Duodenal mucosa (tissue), 2 donors: ENCODE results near the gene ADAMTS17.
"Not testable (repeated sequence)": the region's sequence is repeated elsewhere in the genome, so short reads cannot be mapped to it uniquely, and the experiment has no call there.

ENCODE experiments used
- H3K27ac ChIP-seq: one replicate; pipeline ENCODE4 v1.7.0; 2013; ENCODE audit warnings: low read depth, low read length
- H3K27me3 ChIP-seq, 2 donors: one replicate each; pipeline ENCODE4 v1.7.0; 2013; ENCODE audit warnings: low read length in 2 of 2, control low read depth in 1 of 2; ENCODE audit not compliant: insufficient read depth in 2 of 2, control insufficient read depth in 1 of 2
- H3K36me3 ChIP-seq, 2 donors: one replicate each; pipeline ENCODE4 v1.7.0; 2013; ENCODE audit warnings: low read length in 2 of 2, control low read depth in 1 of 2; ENCODE audit not compliant: insufficient read depth in 2 of 2, control insufficient read depth in 1 of 2
- H3K4me1 ChIP-seq, 2 donors: one replicate each; pipeline ENCODE4 v1.7.0; 2013; ENCODE audit warnings: low read length in 2 of 2, control low read depth in 1 of 2; ENCODE audit not compliant: insufficient read depth in 2 of 2, control insufficient read depth in 1 of 2
- H3K4me3 ChIP-seq, 2 donors: one replicate each; pipeline ENCODE4 v1.7.0; 2013; ENCODE audit warnings: low read length in 2 of 2, low read depth in 1 of 2
- H3K9ac ChIP-seq, 2 donors: one replicate each; pipeline ENCODE4 v1.7.0; 2013; ENCODE audit warnings: low read length in 2 of 2, low read depth in 1 of 2
- H3K9me3 ChIP-seq, 2 donors: one replicate each; pipeline ENCODE4 v1.7.0; 2013; ENCODE audit warnings: low read length in 2 of 2, control low read depth in 1 of 2; ENCODE audit not compliant: control insufficient read depth in 1 of 2

Gene ADAMTS17

DNA sequence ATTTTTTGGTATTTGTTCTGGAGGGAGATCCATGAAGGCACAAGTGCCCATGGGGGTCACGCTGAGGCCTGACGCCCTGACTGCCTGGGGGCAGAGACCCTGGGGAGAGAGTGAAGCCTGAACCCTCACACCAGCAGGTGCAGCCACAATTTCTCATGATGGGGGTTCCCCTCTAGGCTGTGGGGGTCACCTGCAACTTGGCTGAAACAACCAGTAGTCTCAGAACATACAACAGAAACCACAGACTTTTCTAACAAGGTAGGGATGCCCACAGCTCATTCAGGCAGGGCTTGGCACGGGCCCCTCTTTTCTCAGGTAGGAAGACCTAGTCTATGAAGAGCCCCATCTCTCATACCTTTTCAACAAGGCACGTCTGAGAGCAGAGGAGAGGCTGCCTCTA, 245.1 kb downstream of the ADAMTS17 start:
- Histone ChIP-seq H3K4me1 (no peaks in the 10 kb centered on the region), H3K27ac (no peak overlapping the region), H3K36me3 (no peaks in the 10 kb centered on the region), H3K9me3 (no peaks in the 10 kb centered on the region), H3K4me3 (no peak overlapping the region), H3K27me3 (no peaks in the 10 kb centered on the region), H3K9ac (no peak overlapping the region)

DNA sequence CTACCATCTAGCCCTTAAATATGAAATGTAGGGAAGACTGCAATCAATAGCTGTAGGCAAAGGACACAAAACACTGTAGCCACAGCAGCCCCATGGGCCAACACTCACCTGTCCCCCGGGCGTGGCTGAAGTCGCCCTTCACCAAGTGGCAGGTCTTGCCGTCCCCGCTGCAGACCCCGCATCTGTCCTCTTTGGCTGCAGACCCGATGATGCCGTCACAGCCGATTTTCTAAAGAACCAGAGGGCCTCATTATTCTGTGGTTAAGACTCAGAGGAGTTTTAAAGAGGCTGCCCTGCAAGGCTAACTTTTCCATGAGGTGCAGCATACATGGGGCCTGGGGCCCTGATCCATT, 245.6 kb downstream of the ADAMTS17 start:
- Histone ChIP-seq H3K4me1 (no peaks in the 10 kb centered on the region), H3K36me3 (no peaks in the 10 kb centered on the region), H3K4me3 (no peak overlapping the region), H3K27ac (no peak overlapping the region), H3K9ac (no peak overlapping the region), H3K27me3 (no peaks in the 10 kb centered on the region), H3K9me3 (no peaks in the 10 kb centered on the region)

DNA sequence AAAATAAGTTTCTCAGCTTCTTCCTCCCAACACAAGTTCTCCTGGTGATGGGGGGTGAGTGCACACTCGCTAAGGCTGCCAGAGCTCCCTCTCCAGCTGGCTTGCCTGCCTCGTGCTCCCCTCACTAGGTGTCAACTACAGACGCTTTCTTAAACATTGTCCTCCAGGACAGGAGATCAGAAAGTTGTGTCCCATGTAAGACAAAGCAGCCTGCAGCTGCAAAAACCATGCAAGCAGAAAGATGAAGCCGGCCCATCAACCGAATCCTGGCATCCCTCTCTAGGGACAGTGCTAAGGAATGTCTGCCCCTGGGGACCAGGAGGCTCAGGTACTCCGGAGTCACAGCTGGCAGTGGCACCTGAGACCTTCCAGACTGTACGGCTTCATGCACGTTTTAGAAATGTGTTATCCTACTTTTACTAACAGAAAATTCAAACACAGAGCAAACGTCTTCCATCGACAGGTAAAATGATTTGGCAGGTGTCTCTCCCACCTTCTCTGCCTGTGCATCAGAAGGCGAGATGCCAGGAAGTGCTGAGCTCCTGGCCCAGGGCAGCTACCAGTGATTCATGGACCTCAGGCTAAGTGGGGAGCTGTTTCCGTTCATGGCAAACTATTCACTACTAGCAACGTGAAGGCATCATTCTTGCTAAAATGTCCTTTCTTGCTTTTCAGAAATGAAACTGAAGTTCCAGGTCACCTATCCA, 246.1 kb downstream of the ADAMTS17 start:
- Histone ChIP-seq H3K4me3 (no peak overlapping the region), H3K9me3 (no peaks in the 10 kb centered on the region), H3K27ac (no peak overlapping the region), H3K4me1 (no peaks in the 10 kb centered on the region), H3K27me3 (no peaks in the 10 kb centered on the region), H3K9ac (no peak overlapping the region), H3K36me3 (no peaks in the 10 kb centered on the region)

DNA sequence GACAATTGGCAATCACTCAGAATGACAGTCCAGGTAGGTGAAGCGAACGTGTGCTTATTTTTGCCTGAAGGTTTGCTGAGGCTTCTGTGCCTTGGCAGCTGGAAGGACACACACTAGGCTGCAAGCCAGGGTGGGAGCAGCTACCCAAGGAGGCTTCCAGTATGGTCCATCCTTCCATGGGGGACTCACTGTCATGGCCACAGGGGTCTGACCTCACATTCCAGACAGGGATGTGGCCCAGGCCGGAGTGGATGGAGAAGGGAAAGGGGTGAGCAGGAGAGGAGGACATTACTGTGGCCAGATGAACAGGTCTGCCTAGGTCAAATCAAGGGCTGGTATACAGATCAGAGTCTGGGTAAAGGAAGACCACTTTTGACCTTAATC, 247.7 kb downstream of the ADAMTS17 start:
- H3K27me3 ChIP-seq = no peaks in the 10 kb centered on the region
- H3K4me1 ChIP-seq = no peaks in the 10 kb centered on the region
- H3K9me3 ChIP-seq = no peaks in the 10 kb centered on the region
- no peaks in the 10 kb centered on the region for H3K36me3 ChIP-seq
- no peak overlapping the region for H3K4me3 ChIP-seq
- H3K9ac ChIP-seq = no peak overlapping the region
- no peak overlapping the region for H3K27ac ChIP-seq

DNA sequence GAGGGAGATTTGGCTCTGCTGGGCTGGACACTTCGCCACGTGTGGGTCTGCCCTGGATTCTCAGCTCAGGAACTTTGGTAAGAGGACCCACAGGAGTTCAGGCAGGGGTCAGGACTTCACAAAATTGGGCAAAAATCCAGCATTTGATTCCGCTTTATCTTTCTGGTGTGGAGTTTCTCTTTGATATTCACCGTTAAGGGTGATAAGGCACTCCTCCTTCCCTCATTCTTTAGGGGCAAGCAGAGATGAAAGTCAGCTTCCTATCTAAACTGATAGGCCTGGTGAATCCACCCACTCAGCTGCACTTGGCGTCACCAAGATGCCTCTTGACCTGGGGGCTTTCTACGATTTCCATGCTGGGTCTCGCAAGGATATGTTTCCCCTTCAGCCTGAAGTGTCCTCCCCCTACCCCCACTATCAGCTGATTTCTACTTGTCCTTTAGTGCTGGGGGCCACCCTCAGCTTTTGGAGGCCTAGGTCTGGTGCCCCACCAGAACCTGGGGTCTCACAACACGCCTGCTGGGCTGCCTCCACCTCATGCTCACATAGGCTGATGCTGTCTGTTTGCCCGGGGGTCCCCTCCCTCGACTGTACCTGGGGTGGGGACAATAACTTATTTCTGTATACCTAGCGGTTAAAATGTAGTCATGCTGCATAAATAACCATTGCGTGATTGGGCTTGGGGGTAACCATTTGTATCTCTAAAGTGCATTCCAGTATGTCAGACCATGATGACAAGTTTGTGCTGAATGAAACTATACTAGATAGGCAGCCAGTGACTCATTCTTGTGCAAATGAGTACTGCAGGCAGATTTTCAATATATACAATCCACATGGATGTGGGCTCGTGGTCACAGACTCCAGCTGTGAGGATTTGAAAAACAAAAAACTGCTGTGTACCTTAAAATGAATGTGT, 248.3 kb downstream of the ADAMTS17 start:
- Histone ChIP-seq H3K4me3 (no peak overlapping the region), H3K4me1 (no peaks in the 10 kb centered on the region), H3K27ac (no peak overlapping the region), H3K27me3 (no peaks in the 10 kb centered on the region), H3K9me3 (no peaks in the 10 kb centered on the region), H3K9ac (no peak overlapping the region), H3K36me3 (no peaks in the 10 kb centered on the region)

DNA sequence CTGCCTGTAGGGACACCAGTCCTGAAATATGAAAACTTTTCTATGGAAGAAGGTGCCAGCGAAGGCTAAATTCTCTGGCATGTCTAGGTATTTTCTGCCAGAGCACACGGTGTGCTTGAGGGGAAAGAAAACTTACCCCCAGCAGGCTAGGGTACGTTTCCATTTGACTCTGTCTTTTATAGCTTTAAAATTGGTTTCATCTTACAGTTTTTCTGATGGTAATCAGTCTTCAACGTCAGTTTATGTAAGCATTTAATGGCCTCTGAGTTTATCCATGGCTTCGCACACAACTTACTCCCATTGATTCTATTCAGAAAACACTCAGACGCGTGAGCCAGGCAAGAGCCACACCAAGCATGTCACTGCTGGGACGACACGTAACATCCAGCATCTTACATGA, 249.7 kb downstream of the ADAMTS17 start:
- Histone ChIP-seq H3K4me3 (no peak overlapping the region), H3K9ac (no peak overlapping the region), H3K4me1 (no peaks in the 10 kb centered on the region), H3K9me3 (no peaks in the 10 kb centered on the region), H3K27me3 (no peaks in the 10 kb centered on the region), H3K27ac (no peak overlapping the region), H3K36me3 (no peaks in the 10 kb centered on the region)

DNA sequence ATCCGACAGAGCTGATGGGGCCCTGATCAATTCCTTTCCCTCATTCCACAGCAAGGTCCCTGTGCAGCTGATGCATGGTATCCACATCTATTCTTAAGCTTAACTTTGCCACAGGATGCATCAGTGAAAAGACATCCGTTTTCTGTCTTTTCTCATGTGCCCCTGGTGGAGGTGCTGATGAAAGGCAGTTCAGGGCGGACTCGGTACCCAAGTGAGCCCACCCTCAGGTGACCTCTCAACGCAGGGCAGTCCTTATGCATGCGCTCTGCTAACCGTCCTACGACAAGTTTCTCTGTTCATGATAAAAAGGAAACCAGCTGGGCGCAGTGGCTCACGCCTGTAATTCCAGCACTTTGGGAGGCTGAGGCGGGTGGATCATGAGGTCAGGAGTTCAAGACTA, 251.4 kb downstream of the ADAMTS17 start:
- Histone ChIP-seq H3K27ac (no peak overlapping the region), H3K36me3 (no peaks in the 10 kb centered on the region), H3K4me3 (no peak overlapping the region), H3K4me1 (no peaks in the 10 kb centered on the region), H3K27me3 (no peaks in the 10 kb centered on the region), H3K9me3 (no peaks in the 10 kb centered on the region), H3K9ac (no peak overlapping the region)

DNA sequence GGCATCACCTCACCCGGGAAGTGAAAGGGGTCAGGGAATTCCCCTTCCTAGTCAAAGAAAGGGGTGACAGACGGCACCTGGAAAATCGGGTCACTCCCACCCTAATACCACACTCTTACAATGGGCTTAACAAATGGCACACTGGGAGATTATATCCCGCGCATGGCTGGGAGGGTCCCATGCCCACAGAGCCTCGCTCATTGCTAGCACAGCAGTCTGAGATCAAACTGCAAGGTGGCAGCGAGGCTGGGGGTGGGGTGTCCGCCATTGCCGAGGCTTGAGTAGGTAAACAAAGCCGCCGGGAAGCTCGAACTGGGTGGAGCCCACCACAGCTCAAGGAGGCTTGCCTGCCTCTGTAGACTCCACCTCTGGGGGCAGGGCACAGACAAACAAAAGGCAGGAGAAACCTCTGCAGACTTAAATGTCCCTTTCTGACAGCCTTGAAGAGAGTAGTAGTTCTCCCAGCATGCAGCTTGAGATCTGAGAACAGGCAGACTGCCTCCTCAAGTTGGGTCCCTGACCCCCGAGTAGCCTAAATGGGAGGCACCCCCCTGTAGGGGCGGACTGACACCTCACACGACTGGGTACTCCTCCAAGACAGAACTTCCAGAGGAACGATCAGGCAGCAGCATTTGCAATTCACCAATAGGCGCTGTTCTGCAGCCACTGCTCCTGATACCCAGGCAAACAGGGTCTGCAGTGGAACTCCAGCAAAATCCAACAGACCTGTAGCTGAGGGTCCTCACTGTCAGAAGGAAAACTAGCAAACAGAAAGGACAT, 257.5 kb downstream of the ADAMTS17 start:
- H3K9me3 ChIP-seq, H3K27me3 ChIP-seq, H3K4me1 ChIP-seq, H3K4me3 ChIP-seq, H3K27ac ChIP-seq, H3K9ac ChIP-seq, H3K36me3 ChIP-seq: not testable (repeated sequence)

DNA sequence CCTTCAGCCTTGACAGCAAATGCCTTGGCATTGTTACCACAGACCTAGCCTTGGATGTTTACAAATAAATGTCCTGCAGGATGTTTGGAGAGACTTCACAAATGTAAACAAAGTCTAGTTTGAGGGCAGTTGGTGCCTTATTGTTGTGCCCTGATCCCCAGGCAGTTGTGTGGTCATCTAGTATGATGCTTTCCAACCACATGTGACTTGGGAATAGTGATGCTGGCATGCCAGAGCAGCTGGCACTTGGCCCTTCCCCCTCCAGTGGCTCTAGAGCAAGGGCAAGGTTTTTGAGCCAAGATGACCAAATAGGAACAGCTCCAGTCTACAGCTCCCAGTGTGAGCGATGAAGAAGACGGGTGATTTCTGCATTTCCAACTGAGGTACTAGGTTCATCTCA, 258.2 kb downstream of the ADAMTS17 start:
- no peaks in the 10 kb centered on the region for H3K9me3 ChIP-seq
- no peak overlapping the region for H3K27ac ChIP-seq
- H3K36me3 ChIP-seq = no peaks in the 10 kb centered on the region
- no peak overlapping the region for H3K9ac ChIP-seq
- H3K27me3 ChIP-seq = no peaks in the 10 kb centered on the region
- no peaks in the 10 kb centered on the region for H3K4me1 ChIP-seq
- no peak overlapping the region for H3K4me3 ChIP-seq

DNA sequence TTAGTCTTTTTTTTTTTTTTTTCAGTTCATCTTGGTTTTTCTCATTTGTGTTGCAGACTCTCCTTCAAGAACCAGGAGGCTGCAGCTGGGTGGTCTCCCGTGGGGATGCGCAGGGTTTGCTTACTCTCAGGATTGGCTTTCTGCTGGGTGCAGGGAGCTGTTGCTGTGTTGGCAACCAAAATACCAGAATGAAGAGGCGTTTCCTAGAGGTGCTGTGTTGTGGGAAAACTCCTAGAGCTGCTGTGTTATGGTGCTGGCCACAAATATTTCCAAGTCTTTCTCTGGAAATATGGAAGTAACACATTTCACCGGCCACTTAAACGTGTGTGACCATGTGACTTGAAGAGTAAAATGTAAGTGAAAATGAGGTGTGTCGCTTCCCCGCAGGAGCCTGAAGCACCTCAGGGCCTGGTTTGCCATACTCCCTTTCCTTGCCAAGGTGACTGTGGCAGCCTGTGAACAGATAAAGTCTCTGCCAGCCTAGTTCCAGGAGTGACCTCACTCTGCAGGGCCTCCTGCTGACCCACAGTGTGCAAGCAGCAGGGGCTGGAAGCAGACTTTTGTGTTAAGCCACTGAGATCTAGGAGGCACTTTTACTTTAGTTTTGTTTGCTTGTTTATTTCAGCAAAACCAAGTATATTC, 258.9 kb downstream of the ADAMTS17 start:
- no peaks in the 10 kb centered on the region for H3K36me3 ChIP-seq
- no peak overlapping the region for H3K4me3 ChIP-seq
- no peaks in the 10 kb centered on the region for H3K27me3 ChIP-seq
- H3K9ac ChIP-seq = no peak overlapping the region
- no peak overlapping the region for H3K27ac ChIP-seq
- H3K9me3 ChIP-seq = no peaks in the 10 kb centered on the region
- H3K4me1 ChIP-seq = no peaks in the 10 kb centered on the region
